Activated effector memory CD4-positive, alpha-beta T cell treated with anti-CD3 and anti-CD28 coated beads, Interleukin-2, amount 50 U/mL, for 16 hours (primary cell): ENCODE data around the gene CLCN4.

Experiments used
- DNase-seq: peaks from one replicate; pipeline ENCODE4 v3.0.0-alpha.2; 2020

CLCN4 gene

GRCh38 chrX:10133980-10134676 lies 22.6 kb upstream of the CLCN4 start:
- DNase-seq = no peak

- no peak for DNase-seq
Observed at GRCh38 chrX:10134921-10135320, 21.9 kb upstream of the CLCN4 start.

- no peak for DNase-seq
Observed at GRCh38 chrX:10135561-10136399, 21.0 kb upstream of the CLCN4 start.

DNA sequence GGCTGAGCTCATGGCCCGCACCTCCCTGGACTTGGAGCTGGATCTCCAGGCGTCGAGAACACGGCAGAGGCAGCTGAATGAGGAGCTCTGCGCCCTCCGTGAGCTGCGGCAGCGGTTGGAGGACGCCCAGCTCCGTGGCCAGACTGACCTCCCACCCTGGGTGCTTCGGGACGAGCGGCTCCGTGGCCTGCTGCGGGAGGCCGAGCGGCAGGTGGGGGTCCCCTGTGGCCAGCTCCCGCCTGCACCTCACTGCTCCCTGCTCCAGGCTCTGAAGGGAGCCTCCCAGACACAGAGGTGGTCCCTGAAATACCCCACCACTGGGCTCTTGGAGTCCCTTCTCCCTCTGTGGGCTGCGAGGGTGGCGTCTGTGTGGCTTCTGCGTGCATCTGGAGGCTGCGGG lies 18.0 kb upstream of the CLCN4 start:
- DNase-seq = no peak

GRCh38 chrX:10140264-10140663 lies 16.5 kb upstream of the CLCN4 start:
- DNase-seq = no peak

DNA sequence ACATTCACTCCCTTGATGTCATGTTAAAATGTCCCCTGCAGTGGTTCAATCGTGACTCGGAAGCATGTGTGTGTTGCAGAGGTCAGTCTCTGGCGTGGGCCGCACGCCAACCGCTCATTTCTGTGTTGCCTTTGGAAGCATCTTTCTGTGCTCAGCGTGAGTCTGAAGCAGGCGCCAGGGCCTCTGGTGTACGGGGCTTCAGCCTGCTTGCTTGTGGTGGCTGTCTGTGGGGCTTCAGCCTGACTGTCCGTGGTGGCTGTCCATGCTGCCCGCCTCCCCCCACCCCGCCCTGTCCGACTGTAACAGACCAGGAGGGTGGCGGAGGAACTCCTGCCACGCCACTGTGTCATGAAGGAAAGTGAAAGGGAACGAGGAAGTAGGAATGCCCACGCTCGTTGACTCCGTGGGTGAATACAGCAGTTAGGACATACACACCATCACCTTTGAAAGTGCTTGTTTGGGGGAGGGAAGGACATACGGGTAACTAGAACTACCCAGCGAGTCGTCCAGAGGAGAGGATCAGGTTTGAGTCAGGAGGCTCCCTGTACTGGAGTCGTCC lies 14.7 kb upstream of the CLCN4 start:
- no peak for DNase-seq

DNA sequence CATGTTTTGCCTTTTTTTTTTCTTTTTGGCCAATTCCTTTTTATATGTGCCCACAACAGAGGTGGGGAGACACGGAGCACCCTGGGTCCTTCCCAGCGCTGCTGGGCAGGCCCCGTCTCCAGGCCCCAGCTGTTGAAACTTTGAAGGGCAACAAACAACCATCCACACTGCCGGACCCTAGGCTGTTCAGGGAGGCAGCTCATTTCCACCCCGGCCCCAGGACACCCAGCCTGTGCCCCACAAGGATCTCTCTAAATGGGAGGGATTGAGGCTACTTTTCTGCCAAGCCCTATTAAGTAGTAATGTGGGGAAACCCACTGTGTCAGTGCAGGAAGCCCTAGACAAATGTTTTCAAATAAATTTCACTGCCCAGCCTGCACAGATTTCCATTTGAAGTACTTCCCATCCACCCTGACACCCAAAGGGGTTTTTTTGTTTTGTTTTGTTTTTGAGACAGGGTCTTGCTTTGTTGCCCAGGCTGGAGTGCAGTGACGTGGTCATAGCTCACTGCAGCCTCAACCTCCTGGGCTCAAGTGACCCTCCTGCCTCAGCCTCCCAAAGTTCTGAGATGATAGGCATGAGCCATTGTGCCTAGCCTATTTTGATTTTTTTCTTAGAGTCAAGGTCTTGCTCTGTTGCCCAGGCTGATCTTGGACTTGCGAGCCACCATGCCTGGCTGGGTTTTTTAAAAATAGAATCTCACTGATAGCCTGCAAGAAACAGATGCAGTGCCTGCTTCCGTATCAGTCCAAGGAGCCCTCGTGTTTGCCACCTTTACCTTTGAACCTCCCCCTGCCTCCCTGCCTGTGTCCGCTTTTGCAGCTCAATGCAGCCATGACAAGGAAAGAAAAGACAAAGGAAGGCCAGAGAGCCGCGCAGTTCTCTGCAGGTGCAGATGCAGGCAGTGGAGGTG lies 13.4 kb upstream of the CLCN4 start:
- no peak for DNase-seq

- DNase-seq = no peak
Observed at GRCh38 chrX:10146346-10146745, 10.4 kb upstream of the CLCN4 start.

GRCh38 chrX:10152086-10152485 lies 4.7 kb upstream of the CLCN4 start:
- DNase-seq = no peak

- DNase-seq = no peak
Observed at GRCh38 chrX:10155137-10155536, 1.6 kb upstream of the CLCN4 start.

GRCh38 chrX:10157032-10157341 lies 212 bp downstream of the CLCN4 start:
- DNase-seq = no peak

DNA sequence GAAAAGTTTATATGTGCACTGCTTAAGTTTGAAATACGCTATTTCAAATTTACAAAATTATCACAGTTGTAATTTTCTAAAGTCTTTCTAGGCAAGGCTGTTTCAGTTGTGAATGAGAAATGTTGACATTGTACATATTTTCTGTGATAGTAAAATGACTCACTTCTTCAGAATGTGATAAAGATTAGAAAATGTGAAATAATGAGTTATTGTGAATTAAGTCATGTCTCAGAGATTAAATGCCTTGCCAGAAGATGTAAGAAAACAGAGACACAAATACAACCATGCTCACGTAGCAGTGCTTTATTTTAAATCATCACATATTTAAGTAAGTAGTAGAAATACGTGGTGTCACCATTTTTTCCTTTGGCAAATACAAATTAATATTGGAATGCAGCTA lies 768 bp downstream of the CLCN4 start:
- no peak for DNase-seq

GRCh38 chrX:10158279-10159144 lies 1.7 kb downstream of the CLCN4 start:
- no peak for DNase-seq

DNA sequence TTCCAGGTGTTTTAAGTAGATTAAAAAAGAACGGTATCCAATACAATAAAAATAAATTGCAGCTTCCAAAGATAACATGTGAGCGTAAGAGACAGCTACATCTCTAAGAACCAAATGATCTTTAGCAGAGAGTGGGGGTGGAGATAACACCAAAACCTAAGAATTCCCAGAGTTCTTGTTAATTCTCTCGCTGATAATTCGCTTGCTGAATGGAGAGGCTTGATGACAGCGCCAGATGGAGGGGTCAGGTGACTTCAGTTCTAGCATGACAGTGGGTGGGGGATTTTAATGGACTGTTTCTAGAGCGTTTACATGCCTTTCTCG lies 2.3 kb downstream of the CLCN4 start:
- DNase-seq = no peak

- no peak for DNase-seq
Observed at GRCh38 chrX:10160211-10160610, 3.4 kb downstream of the CLCN4 start.

- DNase-seq = no peak
Observed at GRCh38 chrX:10163031-10163430, 6.3 kb downstream of the CLCN4 start.

GRCh38 chrX:10164879-10165278 lies 8.1 kb downstream of the CLCN4 start:
- no peak for DNase-seq

DNA sequence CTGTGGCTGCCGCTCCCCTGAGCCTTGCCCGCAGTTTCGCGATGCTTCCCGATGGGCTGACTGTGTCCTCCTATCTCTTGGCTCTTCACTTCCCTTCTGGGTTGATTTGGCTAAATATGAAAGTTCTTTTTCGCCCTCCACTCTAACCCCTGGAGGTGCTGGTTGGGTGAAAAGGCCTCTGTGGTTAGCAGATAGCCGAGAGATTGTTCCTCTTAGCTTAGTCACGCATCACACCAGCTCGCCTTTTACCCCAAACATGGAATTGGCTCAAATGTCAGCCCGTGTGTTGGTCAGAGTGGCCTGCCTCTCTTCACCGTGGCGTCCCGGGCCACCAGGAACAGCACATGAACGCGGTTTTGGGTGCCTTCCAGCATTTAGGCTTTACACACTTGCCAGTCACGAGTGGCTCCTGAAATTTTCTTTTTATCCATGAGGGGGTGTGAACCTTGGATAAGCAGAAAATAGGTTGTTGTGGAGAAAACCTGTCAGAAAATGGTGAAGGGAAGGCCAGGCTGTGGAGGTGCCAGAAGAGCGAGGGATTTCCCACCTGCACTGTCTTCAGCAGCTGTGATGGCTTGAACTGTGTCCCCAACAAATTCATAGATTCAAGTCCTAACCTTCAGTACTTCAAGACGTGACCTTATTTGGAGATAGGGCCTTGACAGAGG lies 8.9 kb downstream of the CLCN4 start:
- no peak for DNase-seq

DNA sequence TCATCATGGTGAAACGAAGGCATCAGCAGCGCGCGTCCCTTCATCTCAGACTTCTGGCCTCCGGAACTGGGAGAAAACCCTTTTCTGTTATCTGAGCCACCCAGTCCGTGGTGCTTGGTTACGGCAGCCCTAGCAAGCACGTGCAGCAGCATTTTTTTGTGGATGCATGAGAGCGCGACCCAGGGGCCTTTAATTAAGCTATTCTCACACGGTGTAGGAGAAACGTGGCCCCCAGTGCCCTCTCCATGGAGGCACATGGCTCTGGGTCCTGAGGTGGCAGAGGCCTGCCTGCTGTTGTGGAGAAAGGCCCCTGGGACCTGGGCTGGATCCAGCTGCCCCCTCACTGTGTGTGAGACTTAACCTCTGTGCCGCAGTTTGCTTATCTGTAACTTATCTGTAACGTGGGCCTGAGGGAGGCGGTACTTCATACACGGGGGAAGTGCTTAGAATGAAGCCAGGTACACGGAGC lies 9.5 kb downstream of the CLCN4 start:
- no peak for DNase-seq

DNA sequence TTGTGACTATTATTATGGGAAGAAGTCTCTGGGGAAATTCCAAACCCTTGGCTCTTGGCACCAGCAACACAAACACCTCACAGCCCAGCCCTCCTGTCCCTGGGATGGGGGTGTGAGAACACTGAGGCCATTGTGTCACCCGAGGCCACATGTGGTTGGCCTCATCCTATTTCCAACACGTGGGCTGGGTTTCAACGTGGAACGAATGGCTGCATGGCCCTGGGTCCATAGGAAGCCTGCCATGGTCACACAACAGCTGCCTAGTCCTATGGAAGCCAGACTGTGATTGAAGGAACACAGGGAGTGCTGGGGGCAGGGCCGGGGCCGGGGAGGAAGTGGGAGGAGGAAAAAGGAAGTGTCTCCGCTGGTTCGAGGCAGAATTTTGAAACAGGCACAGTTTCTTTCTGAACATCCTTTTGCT lies 10.0 kb downstream of the CLCN4 start:
- DNase-seq = no peak

DNA sequence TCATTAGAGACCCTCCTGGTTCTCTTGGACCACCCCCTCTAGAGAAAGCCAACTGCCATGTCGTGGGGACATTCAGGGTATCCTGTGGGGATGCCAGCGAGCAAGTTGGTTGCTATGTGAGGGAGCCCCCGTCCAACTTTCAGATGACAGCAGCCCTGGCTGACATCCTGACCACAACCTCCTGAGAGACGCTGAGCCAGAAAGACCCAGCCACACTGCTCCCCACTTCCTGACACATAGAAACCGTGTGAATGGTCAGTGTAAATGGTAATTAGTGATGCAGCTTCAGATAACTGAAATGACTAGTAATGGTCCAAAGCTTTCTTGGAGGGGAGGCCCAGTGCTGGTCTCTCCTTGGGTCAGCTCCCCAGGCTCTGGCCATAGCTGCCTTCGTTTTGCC lies 10.8 kb downstream of the CLCN4 start:
- DNase-seq = no peak

GRCh38 chrX:10168226-10168625 lies 11.5 kb downstream of the CLCN4 start:
- no peak for DNase-seq
